Fibroblast of lung (primary cell): Measurements from ENCODE around the gene MIER1. TPM values are rescaled to one million over a fixed set of nuclear protein-coding genes. Genes with fewer than 3 reads are reported as not detected.

Experiments
- DNase-seq, 2 donors: peaks; one replicate each; pipeline versions ENCODE4 v3.0.0 to v3.0.0-alpha.2; 2010; ENCODE audit warnings: low read depth in 2 of 2
- H2AFZ ChIP-seq: 2 replicates; pipeline ENCODE4 v1.5.1; 2012; ENCODE audit warnings: low read length, control low read depth, inconsistent platforms
- H3K27ac ChIP-seq: 2 replicates; pipeline ENCODE4 v1.5.1; 2011; ENCODE audit warnings: low read length, control low read depth; ENCODE audit not compliant: insufficient read depth
- H3K27me3 ChIP-seq: 2 replicates; pipeline ENCODE4 v1.5.1; 2011; ENCODE audit warnings: mild to moderate bottlenecking, low read length; ENCODE audit not compliant: control insufficient read depth, insufficient read depth
- H3K36me3 ChIP-seq: 2 replicates; pipeline ENCODE4 v1.5.1; 2011; ENCODE audit warnings: low read length; ENCODE audit not compliant: control insufficient read depth, insufficient read depth
- H3K4me1 ChIP-seq: 2 replicates; pipeline ENCODE4 v1.5.1; 2011; ENCODE audit warnings: low read length; ENCODE audit not compliant: control insufficient read depth, insufficient read depth; ENCODE audit errors: extremely low read depth
- H3K4me2 ChIP-seq: 2 replicates; pipeline ENCODE4 v1.5.1; 2011; ENCODE audit warnings: low read length, control low read depth; ENCODE audit not compliant: insufficient read depth; ENCODE audit errors: extremely low read depth
- H3K4me3 ChIP-seq, 4 experiments: fragments of 200-600 bp in 1 of 4; sonication (generic) in 1 of 4; replicated peaks in 1 of 4; 2 replicates each; pipeline ENCODE4 v1.5.1; 2011 to 2016; ENCODE audit warnings: low read length in 4 of 4, low read depth in 3 of 4, mild to moderate bottlenecking in 3 of 4, control low read depth in 2 of 4, inconsistent platforms in 1 of 4, mixed read lengths in 1 of 4; ENCODE audit not compliant: insufficient read depth in 1 of 4; ENCODE audit errors: control extremely low read depth in 1 of 4
- H3K79me2 ChIP-seq: 2 replicates; pipeline ENCODE4 v1.5.1; 2012; ENCODE audit warnings: mild to moderate bottlenecking, low read length, inconsistent platforms; ENCODE audit not compliant: control insufficient read depth, insufficient read depth
- H3K9ac ChIP-seq: 2 replicates; pipeline ENCODE4 v1.5.1; 2011; ENCODE audit warnings: mild to moderate bottlenecking, low read length, control low read depth; ENCODE audit not compliant: insufficient read depth
- H3K9me3 ChIP-seq: 2 replicates; pipeline ENCODE4 v1.5.1; 2012; ENCODE audit warnings: low read depth, low read length; ENCODE audit not compliant: control insufficient read depth, insufficient read depth
- H4K20me1 ChIP-seq: 2 replicates; pipeline ENCODE4 v1.5.1; 2011; ENCODE audit warnings: low read length; ENCODE audit not compliant: control insufficient read depth, insufficient read depth; ENCODE audit errors: extremely low read depth
- EZH2 ChIP-seq: IDR thresholded peaks from 2 replicates; pipeline ENCODE4 v1.5.1; 2012; ENCODE audit warnings: low read length, control low read depth, mild to moderate bottlenecking; ENCODE audit errors: missing control alignments
- polyA plus RNA-seq, 2 donors: library from polyadenylated mRNA; depleted of rRNA in 1 of 2; stranded (reverse) in 1 of 2; unstranded in 1 of 2; fragments of >200 nt; gene quantifications; 2 replicates each; pipeline ENCODE4 v1.2.1, GENCODE V29; 2011 to 2012; ENCODE audit warnings: missing spikeins in 1 of 2
- total RNA-seq: library from RNA; depleted of rRNA; stranded (reverse); fragments of >200 nt; gene quantifications from 2 replicates; pipeline ENCODE4 v1.2.1, GENCODE V29; 2014
- TF ChIP-seq, protein P1 (sequence below), 2 donors: IDR thresholded peaks in 1 of 2; conservative IDR thresholded peaks in 1 of 2; 1 replicate in 1 of 2; 2 replicates in 1 of 2; pipeline ENCODE4 v1.5.1; 2011 to 2012; ENCODE audit warnings: low read length in 2 of 2, control low read depth in 1 of 2, inconsistent platforms in 1 of 2, low read depth in 1 of 2, mild to moderate bottlenecking in 1 of 2

The MIER1 gene
- total and polyA plus RNA-seq, 2 donors (not counting 1 experiment from before 2014, with no cell fraction given): 31.3 to 35.5 TPM

- Histone ChIP-seq H3K36me3 (no peaks in the 10 kb centered on the region), H3K4me3 (no peak overlapping the region), H4K20me1 (no peaks in the 10 kb centered on the region), H3K27ac (peak overlapping the region; percentile 23), H3K27me3 (no peaks in the 10 kb centered on the region), H3K9ac (no peak overlapping the region), H3K4me1 (peaks cover 4% of the 10 kb centered on the region), H3K4me2 (no peak overlapping the region), H3K9me3 (no peaks in the 10 kb centered on the region), H3K79me2 (peaks cover 99% of the 10 kb centered on the region), H2AFZ (no peak overlapping the region)
- TF ChIP-seq EZH2: no peak
- TF ChIP-seq, protein P1, sequence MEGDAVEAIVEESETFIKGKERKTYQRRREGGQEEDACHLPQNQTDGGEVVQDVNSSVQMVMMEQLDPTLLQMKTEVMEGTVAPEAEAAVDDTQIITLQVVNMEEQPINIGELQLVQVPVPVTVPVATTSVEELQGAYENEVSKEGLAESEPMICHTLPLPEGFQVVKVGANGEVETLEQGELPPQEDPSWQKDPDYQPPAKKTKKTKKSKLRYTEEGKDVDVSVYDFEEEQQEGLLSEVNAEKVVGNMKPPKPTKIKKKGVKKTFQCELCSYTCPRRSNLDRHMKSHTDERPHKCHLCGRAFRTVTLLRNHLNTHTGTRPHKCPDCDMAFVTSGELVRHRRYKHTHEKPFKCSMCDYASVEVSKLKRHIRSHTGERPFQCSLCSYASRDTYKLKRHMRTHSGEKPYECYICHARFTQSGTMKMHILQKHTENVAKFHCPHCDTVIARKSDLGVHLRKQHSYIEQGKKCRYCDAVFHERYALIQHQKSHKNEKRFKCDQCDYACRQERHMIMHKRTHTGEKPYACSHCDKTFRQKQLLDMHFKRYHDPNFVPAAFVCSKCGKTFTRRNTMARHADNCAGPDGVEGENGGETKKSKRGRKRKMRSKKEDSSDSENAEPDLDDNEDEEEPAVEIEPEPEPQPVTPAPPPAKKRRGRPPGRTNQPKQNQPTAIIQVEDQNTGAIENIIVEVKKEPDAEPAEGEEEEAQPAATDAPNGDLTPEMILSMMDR (conservative IDR thresholded peaks at IDR 0.05 in 1 of 2, IDR thresholded peaks at IDR 0.05 in 1 of 2; ENCODE audit: low read depth in 1 of 2, low read length in 2 of 2): no peak
- DNase-seq: no peak
These were observed 12.9 kb downstream of the MIER1 start for GRCh38 chr1:66937529-66938234.

- H3K9me3 ChIP-seq: no peaks in the 10 kb centered on the region
- no peaks in the 10 kb centered on the region for H4K20me1 ChIP-seq
- H3K27me3 ChIP-seq: no peaks in the 10 kb centered on the region
- no peak overlapping the region for H3K9ac ChIP-seq
- peaks cover 6% of the 10 kb centered on the region for H3K4me1 ChIP-seq
- H3K27ac ChIP-seq: no peak overlapping the region
- H3K36me3 ChIP-seq: no peaks in the 10 kb centered on the region
- peak; percentile 38 to 68 for DNase-seq
- H3K79me2 ChIP-seq: peaks cover 97% of the 10 kb centered on the region
- peak overlapping the region; percentile 50 for H3K4me2 ChIP-seq
- H3K4me3 ChIP-seq: no peak overlapping the region
- TF ChIP-seq EZH2: no peak
- TF ChIP-seq, protein P1 (conservative IDR thresholded peaks at IDR 0.05 in 1 of 2, IDR thresholded peaks at IDR 0.05 in 1 of 2; ENCODE audit: low read depth in 1 of 2, low read length in 2 of 2): no peak
- H2AFZ ChIP-seq: no peak overlapping the region
These were observed 13.8 kb downstream of the MIER1 start for GRCh38 chr1:66938613-66939012.

- DNase-seq: peak in 1 of 2 donors; percentile 66
- Histone ChIP-seq H3K4me3 (no peak overlapping the region), H3K4me2 (peak overlapping the region; percentile 27), H3K4me1 (peaks cover 14% of the 10 kb centered on the region), H3K9me3 (no peaks in the 10 kb centered on the region), H3K79me2 (peaks cover 86% of the 10 kb centered on the region), H2AFZ (no peak overlapping the region), H3K27me3 (no peaks in the 10 kb centered on the region), H3K9ac (no peak overlapping the region), H3K27ac (no peak overlapping the region), H3K36me3 (no peaks in the 10 kb centered on the region), H4K20me1 (no peaks in the 10 kb centered on the region)
- TF ChIP-seq EZH2: no peak
- TF ChIP-seq, protein P1 (conservative IDR thresholded peaks at IDR 0.05 in 1 of 2, IDR thresholded peaks at IDR 0.05 in 1 of 2; ENCODE audit: low read depth in 1 of 2, low read length in 2 of 2): no peak
These were observed 16.2 kb downstream of the MIER1 start for GRCh38 chr1:66940981-66941380.
